GM12875 (cell line): ENCODE results near the gene LRP2.
"Not testable (repeated sequence)": the region's sequence is repeated elsewhere in the genome, so short reads cannot be mapped to it uniquely, and the experiment has no call there.

Experiments
- H3K4me3 ChIP-seq: one replicate; pipeline ENCODE4 v1.5.1; 2011; ENCODE audit warnings: low read depth, low read length, control low read depth
- CTCF ChIP-seq: IDR thresholded peaks from 2 replicates; pipeline ENCODE4 v1.5.1; 2011; ENCODE audit warnings: low read depth, mild to moderate bottlenecking, control low read depth, inconsistent platforms, low read length, moderate library complexity, borderline replicate concordance; ENCODE audit not compliant: insufficient read depth

LRP2 gene

GRCh38 chr2:169315357-169315756, 47.0 kb downstream of the LRP2 start:
- no peak for TF ChIP-seq CTCF

GRCh38 chr2:169308349-169308748, 54.0 kb downstream of the LRP2 start:
- H3K4me3 ChIP-seq = not testable (repeated sequence)

More at GRCh38 chr2:169315357-169315756, 47.0 kb downstream of the LRP2 start:
- H3K4me3 ChIP-seq = no peak overlapping the region

- not testable (repeated sequence) for H3K4me3 ChIP-seq
These were observed 57.6 kb downstream of the LRP2 start for GRCh38 chr2:169304689-169305088.

GRCh38 chr2:169303579-169304305, 58.6 kb downstream of the LRP2 start:
- TF ChIP-seq CTCF = no peak
- H3K4me3 ChIP-seq = no peak overlapping the region

- no peak overlapping the region for H3K4me3 ChIP-seq
- no peak for TF ChIP-seq CTCF
These were observed 60.0 kb downstream of the LRP2 start for GRCh38 chr2:169302364-169302763.

- no peak for TF ChIP-seq CTCF
- H3K4me3 ChIP-seq = no peak overlapping the region
These were observed 60.6 kb downstream of the LRP2 start for GRCh38 chr2:169301596-169302335.

GRCh38 chr2:169300636-169301530, 61.5 kb downstream of the LRP2 start:
- no peak for TF ChIP-seq CTCF

More at GRCh38 chr2:169300636-169301530, 61.5 kb downstream of the LRP2 start:
- H3K4me3 ChIP-seq = no peak overlapping the region
